Measurements from ENCODE around the gene PPP2R5E.
"Not testable (repeated sequence)": the region's sequence is repeated elsewhere in the genome, so short reads cannot be mapped to it uniquely, and the experiment has no call there.

Gene PPP2R5E

DNA sequence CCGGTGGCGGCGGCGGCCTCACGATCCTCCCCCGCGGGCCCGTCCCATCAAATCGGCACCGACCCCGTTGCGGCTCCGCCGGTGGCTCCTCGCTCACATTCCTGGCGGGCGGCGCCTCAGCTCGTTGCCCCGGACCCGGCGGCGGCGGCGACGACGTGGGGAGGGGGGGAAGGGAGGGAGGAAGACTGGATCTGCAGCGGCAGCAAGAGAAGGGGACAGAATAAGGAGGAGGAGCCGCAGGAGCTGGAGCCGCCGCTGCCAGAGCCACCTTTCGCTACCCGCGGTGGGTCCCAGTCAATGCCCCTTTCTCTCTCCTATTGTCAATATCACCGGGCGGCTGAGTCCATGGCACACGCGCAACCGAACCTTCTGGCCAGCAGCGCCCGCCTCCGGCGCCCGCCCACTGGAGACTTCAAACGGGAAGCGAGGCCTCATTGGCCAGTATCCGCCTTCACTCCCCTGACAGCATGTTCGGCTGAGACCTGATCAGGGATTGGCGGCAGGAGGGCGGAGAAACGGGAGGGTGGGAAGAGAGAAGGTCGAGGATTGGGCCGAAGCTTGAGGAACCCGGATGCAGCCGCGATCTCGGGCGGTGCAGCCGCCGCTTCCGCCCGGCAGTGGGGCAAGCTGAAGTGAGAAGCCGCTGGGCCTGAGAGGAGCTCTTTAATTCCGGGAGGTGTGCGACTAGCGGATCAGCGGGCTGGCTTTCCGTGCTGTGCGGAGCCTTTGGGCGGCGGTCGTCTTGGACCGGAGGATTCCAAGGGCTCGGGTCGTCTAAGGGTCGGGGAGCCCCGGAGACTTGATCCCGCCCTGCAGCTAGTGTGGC lies at the start of gene PPP2R5E:
Gene PPP2R5E (minus strand): TSS at position 378 of the 826 bp plus-strand sequence. CDS start 3,692 bp downstream, outside the sequence.
- peak; percentile 98 to 99 for DNase-seq

DNA sequence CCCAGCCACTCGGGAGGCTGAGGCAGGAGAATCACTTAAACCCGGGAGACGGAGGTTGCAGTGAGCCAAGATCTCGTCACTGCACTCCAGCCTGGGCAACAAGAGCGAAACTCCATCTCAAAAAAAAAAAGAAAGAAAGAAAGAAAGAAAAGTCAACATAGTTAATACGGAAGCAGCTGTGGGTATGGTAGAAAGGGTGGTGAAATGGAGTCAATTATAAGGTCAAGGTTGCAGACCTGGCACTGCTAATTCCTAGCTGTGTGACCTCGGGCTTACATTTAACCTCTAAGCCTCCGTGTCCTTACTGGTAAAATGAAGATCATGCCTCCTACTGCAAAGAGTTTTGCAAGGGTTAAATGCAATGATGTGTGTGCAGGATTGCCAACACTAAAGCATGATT lies 39.9 kb upstream of the PPP2R5E start:
- not testable (repeated sequence) for DNase-seq

DNA sequence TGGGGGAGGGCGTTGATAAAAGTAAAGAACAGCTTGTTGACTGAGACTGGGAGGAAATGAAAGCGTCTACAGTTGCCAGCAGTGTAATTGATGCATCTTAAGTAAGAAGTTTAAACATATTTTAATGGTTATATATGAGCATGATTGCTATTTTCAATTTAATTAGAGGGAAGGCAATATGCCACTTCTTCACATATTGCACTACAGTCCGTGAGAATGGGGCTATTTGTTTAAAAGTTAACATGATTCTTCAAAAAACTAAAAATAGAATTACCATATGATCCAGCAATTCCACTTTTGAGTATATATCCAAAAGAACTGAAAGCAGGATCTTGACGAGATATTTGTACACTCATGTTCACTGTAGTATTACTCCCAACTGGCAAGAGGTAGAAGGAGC lies 38.3 kb upstream of the PPP2R5E start:
- DNase-seq = no peak

DNA sequence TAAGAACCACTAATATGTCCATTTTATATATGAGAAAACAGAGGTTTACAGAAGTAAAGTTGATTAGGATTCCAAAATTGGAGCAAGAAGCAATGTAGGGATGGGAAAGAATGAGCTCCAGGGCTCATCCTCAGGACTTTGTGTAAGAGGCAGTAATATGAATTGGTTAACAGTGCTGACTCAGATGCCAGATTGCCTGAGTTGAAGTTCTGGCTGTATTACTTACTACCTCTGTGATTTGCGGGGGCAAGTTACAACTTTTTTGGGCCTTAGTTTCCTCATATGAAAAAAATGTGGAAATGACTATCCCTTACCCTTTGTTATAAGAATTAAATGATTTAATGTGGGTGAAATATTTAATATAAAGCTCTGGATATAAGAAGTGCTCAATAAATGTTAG lies 35.1 kb upstream of the PPP2R5E start:
- DNase-seq = no peak

DNA sequence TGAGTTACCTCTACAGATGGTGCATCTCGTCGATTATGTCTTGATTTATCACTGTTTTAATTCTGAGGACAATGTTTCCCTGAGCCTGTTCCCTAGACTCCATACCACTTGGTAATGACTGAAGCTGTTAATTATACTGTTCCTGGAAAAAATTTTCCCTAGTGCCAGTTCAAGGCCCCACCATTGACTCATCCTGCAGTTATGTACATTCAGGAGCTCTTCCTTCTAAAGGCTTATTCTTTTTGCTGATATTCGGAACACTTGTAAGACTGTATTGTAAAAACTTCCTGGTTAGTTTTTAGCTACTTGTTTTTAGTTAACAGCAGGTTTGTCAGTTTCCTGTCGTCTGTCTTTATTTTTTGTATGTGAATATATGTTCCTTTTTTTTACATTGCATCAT lies 30.4 kb upstream of the PPP2R5E start:
- no peak for DNase-seq

DNA sequence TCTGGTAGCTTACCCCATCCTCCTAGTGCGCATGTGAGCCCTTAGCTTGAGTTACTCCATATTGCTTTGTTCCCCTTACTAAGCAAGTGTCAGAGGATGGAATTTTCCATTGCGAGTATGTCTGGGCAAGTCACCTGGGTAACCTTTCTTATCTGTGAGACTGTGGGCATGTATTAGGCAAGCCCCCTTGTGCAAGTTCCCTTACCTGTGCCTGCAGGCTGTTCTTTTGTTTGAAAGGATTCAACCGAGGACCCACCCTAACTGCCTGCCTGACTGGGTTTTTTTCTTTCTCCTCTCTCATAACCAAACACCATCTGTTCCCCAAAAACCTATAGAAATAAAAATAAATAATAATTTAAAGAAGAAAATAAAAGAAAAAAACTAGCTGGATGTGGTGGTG lies 22.3 kb upstream of the PPP2R5E start:
- DNase-seq = no peak

DNA sequence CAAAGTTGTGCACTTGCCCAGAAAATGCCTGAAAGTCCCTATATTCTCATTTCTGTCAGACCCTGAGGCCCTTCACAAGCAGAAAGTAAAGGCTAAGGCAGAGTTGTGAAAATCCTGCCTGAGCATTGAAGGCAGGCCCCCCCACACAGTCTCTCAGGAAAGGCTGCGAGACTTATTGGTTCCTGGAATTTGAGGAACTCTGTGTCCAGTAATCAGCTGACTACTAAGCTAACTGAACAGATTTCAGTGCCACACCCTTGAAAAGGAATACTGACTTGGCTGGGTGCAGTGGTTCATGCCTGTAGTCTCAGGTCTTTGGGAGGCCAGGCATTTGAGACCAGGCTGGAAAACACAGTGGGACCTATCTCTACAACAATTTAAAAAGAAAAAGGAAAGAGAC lies 21.1 kb upstream of the PPP2R5E start:
- DNase-seq = no peak

DNA sequence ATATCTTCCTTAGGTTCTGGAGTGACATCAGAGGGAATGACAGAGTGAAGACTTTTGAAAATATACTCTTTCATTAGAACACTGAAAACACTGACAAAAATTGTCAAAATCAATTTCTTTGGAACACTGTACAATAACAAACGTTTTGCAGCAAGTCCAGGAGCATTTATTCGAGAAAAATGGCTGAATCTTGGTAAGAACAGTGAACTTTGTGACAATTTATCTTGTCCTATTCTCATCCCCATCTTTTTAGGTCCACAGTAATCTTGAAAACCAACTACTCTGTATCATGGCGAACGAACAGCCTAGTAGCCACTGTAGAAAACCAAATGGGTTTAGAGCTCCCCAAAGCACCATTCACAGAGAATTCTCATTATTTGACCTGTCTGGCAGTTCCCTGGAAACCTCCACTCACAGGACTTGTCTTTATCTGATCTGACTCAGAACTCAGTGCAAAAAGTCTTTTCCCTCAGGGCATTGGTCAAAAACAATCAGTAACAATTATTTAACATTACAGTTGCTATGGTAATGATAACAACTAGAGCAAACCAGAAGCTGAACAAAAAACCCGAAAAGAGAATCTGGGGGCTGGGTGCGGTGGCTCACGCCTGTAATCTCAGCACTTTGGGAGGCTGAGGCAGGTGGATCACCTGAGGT lies 20.3 kb upstream of the PPP2R5E start:
- no peak for DNase-seq

DNA sequence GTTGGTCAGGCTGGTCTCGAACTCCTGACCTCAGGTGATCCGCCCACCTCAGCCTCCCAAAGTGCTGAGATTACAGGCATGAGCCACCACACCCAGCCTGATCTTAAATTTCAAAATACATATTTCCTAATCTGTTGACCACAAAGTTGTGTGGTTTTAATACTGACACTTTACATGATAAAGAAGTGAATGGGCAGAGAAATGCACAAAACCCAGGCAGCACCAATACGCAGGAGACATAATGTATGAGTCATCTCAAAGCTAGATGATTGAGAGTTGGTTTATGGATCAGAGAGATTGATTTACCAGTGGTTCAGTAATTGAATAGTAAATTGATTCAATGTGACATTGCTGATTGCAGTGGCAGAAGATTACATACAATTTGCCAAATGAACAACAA lies 19.2 kb upstream of the PPP2R5E start:
- DNase-seq = no peak

DNA sequence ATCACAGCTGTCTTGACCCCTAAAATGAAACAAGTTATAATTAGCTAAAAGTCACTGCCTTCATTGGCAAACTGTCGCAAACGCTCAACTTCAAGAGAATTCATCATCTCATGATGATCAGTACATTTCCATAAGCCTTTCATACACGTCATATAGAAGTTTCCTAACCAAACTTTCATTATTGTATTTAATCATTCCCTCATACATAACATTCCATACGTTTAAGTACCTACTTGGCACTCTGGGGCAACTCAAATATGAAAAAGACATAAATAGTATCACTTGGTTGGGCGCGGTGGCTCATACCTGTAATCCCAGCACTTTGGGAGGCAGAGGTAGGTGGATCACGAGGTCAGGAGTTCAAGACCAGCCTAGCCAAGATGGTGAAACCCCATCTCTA lies 12.4 kb upstream of the PPP2R5E start:
- no peak for DNase-seq

DNA sequence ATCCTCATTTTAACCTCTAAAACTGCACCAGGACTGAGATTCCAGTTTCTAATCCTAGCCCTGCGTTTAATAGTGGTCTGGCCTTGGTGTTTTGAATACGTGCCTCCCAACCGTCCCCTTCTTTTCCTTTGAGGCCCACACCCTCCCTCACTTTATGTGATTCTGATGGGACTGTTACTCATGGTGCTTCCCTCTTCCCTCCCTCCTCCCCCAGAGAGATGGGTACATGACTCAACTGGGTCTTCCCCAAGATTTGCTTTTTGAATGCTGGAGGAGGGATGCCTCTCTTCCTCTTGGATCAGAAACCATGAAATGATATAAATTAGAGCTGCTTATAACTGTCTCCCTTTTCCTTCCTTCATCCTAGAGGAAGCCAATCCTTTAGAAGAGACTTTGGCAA lies 8.2 kb upstream of the PPP2R5E start:
- no peak for DNase-seq

DNA sequence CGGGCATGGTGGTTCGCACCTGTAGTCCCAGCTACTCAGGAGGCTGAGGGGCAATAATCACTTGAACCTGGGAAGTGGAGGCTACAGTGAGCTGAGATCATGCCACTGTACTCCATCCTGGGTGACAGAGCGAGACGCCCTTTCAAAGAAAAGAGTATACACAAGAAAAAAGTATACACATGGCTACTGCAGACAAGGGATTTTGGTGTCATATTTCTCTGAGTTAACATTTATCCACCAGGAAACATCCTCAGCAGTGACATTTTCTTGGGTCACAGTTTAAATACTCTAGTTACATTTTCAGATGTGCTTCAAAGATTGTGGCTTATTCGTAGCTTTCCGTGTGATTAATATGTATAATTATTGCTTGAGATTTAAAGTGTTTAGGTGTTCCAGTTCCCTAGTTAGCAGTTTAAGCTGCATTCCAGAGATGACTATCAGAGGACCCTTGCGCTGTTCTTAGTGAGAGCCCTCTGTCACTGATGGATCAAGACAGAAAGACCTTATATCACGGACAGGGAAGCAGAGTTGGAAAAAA lies 4.7 kb upstream of the PPP2R5E start:
- DNase-seq = no peak

DNA sequence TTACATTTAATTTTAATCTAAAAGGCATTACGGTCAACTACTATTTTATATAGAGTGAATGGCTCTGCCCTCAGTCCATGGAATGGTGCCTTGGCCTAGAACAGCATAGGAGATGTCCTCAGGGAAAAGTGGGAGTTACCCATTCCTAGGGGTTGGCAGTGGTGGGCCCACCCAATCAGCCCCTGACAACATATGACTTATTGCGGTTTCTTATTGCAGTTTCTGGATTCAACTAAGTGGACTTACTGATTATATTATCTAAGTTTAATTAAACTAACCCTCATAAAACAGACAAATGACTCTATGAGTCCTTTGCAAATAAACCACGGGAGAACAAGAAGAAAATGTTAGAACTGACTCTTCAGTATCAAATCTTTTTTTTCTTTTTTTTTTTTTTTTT lies 2.3 kb upstream of the PPP2R5E start:
- DNase-seq = no peak

DNA sequence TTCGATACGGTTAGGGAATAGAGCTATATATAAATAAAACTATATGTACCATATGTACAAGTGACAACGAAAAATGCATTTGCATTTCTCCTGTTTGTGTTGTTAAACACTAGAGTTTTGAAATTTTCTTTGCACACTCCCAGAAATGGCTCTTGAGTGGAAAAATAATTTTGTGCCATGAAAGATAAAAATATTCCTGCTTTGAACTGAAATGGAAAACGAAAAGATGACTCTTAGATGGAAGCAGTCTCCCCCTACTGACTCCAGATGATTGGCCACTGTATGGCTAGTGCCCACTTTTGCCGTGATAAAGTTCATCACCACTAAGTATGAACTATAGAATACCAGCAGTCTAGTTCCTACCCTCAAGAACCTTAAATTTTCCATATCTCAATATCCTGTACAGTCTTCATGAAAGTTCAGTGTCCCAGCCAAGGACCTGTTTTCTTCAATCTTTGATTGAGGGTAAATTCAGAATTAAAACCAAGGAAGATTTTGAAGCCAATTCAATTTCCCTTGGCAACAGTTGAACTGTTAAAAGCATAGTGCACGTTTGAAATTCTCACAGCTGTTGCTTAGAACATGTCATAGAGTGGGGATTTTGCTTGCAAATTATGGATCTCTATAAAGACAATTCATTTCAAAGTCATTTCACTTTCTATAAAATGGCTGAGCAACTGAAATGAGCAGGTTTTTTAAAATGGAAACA lies 1.6 kb upstream of the PPP2R5E start:
- DNase-seq = peak; percentile 14 to 31

DNA sequence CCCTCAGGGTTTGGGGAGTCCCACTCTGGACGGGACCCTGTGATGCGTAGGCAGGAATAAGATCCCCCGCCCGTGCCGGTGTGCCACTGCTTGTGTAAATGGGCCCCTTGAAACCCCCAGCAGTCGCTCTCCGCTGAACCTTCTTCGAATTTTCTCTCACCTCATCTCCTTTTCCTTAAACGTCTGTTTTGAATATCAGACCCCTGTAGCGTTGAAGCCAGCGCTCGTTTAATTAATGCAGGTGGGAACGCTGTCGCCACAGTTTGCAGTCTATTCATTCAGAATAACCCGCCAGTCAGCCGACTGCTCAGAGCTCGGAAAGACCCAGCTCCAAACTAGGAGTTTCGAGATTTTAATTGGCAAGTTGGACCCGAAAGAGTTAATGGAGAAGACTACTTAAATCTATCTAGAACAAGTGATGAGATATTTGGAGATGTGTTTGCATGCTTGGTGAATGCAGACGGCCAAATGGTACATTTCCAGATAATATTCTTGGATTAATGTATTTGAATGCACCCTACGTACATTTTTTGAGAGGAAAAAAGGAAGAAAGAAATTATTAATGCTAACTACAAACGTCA lies 739 bp upstream of the PPP2R5E start:
- peak in 1 of 2 experiments; percentile 29 for DNase-seq

DNA sequence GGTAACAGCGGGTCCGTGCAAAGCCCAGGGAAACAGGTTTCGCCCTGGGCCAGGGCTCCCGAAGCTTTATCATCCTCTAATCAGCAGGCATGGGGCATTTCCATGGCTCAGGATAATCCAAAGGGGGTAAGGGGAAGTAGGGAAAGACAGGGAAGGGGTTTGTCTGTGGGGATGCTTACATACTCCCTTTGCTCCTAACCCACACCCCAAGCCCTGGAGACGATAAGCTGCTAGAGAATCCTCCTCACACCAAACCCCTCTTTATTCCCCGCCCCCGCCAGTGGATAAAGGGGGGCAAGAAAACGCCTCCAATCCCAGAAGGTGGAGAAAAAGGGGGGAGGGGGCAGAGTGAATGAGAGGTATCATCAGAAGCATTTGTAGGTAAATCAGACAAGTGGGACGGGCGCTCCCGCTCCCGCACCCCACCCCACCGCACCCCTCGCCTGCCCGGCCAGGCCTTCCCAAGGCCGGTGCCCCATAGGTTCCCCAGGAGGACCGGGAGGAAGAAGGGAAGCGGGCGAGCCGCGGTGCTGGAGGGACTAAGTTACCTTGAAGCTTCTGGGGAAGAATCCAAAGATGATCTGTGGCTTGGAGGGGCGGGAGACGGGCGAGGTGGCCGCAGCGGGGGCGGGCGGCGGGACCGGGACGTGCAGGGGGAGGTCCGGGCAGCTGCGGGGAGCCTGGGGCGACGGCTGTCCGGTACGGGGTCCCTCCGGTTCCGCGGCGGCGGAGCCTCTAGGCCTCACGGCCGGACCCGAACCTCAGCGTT lies 762 bp downstream of the PPP2R5E start:
- peak; percentile 15 to 34 for DNase-seq

DNA sequence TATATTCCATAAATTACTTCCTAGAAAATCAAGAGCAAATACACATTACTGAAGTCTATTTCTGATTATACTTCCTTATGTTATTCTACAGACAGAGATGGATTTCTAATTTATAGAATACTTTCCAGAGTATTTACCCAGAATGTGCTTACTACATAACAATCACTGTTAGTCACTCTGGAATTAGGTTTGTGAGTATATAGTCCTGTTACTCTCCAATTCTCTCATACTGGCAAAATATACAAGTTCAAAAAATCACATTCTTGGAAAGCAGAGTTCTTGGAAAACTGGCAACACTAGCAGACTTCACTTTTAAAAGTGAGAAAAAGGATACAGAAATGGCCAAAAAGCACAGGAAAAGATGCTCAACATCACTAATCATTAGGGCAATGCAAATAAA lies 7.3 kb downstream of the PPP2R5E start:
- no peak for DNase-seq

DNA sequence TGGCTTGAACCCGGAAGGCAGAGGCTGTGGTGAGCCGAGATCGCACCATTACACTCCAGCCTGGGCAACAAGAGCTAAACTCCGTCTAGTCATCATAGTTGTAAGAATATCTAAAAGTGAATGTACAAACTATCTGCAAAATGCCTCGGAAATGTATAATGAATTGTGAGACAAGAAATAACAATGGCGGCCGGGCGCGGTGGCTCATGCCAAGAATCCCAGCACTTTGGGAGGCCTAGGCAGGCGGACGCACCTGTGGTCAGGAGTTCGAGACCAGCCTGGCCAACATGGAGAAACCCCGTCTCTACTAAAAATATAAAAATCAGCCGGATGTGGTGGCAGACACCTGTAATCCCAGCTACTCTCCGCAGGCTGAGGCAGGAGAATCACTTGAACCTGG lies 9.7 kb downstream of the PPP2R5E start:
- no peak for DNase-seq

DNA sequence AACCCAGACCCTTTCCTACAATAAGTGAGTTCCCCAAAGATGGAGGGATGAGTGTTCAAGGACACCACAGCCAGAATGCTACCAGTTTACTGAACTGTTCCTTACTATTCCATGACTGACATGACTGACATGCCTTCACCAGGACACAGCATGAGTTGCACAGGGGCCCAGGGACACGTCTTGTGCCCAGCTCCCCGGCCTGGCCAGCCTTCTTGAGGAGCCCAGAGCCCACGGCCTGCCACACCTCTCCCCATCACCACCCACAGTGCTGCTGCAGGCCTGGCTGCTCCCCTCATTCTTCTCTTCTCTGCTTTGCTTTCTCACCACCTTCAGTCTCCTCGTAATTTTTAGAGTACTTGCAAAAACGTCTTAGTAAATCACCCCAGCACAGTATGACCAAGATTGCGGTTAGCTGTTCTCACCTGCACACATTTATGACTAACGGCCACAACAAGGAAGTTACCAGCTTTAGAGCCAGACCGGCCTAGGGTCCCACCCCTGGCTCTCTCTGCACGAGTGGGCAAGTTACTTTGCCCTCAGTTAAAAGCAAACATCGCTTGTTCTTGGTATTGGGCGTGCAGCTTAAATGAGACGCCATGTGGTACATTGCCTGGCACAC lies 18.5 kb downstream of the PPP2R5E start:
- no peak for DNase-seq

DNA sequence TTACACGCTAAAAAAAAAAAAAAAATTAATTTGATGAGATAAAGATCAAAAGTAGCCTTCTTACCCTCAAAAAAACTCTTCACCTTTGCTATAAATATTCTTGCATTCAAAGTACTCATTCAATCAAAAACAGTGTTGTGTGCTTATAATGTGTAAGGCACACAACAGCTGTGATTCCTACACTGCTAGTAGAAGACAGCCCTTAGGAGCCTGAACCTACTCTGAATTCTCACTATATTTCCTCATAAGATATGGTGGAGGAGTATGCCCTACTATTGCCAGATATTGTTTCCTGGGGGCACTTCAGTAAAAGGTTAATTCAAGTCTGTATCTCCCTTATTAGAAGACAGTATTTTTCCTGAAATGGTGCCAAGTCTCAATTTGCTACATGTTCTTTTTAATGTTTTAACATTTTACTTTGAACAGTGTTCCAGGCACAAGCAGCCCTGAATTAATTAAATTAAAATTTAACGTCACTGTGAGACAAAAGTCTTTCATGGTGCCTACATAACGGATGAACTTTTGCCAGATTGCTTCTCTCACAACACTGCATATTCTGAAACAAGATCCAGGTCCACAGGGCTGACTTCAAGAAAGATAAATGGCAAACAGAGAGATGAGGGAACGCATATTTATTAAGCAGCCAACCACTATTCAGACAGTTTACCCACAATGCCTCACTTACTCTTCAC lies 19.3 kb downstream of the PPP2R5E start:
- no peak for DNase-seq

DNA sequence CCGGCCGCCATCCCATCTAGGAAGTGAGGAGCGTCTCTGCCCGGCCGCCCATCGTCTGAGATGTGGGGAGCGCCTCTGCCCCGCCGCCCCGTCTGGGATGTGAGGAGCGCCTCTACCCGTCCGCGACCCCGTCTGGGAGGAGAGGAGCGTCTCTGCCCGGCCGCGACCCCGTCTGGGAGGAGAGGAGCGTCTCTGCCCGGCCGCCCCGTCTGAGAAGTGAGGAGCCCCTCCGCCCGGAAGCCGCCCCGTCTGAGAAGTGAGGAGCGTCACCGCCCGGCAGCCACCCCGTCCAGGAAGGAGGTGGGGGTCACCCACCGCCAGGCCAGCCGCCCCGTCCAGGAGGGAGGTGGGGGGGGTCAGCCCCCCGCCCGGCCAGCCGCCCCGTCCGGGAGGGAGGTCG lies 20.7 kb downstream of the PPP2R5E start:
- not testable (repeated sequence) for DNase-seq

All from Kasumi-1 (cell line).